Measurements from ENCODE around the gene RASSF6.

DNA sequence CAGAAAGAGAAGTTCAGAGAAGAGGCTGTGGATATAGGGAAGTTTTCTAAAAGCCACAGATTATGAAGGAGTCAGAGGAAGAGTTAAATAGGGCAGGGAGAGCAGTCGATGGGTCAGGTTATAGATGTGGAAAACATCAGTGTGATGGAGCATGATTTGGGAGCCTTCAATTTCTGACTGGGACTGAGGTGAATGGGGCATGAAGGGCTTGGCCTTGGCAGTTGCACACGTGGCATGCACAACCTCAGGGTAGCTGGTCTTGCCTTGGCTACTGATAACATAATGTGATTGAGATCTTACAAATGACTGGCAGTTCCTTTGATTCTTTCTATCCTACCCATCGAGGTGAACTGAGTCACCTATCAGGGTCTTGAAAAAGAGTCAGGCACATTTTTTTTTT lies 79.0 kb downstream of the RASSF6 start:
- TF ChIP-seq, protein P1, sequence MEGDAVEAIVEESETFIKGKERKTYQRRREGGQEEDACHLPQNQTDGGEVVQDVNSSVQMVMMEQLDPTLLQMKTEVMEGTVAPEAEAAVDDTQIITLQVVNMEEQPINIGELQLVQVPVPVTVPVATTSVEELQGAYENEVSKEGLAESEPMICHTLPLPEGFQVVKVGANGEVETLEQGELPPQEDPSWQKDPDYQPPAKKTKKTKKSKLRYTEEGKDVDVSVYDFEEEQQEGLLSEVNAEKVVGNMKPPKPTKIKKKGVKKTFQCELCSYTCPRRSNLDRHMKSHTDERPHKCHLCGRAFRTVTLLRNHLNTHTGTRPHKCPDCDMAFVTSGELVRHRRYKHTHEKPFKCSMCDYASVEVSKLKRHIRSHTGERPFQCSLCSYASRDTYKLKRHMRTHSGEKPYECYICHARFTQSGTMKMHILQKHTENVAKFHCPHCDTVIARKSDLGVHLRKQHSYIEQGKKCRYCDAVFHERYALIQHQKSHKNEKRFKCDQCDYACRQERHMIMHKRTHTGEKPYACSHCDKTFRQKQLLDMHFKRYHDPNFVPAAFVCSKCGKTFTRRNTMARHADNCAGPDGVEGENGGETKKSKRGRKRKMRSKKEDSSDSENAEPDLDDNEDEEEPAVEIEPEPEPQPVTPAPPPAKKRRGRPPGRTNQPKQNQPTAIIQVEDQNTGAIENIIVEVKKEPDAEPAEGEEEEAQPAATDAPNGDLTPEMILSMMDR (conservative IDR thresholded peaks at IDR 0.05) = no peak
- no peak for TF ChIP-seq ZFX (IDR thresholded peaks at IDR 0.05)
